ENCODE data around the gene LSM10.

GRCh38 chr1:36382669-36383068, 15.0 kb downstream of the LSM10 start:
- TF ChIP-seq, protein P1, sequence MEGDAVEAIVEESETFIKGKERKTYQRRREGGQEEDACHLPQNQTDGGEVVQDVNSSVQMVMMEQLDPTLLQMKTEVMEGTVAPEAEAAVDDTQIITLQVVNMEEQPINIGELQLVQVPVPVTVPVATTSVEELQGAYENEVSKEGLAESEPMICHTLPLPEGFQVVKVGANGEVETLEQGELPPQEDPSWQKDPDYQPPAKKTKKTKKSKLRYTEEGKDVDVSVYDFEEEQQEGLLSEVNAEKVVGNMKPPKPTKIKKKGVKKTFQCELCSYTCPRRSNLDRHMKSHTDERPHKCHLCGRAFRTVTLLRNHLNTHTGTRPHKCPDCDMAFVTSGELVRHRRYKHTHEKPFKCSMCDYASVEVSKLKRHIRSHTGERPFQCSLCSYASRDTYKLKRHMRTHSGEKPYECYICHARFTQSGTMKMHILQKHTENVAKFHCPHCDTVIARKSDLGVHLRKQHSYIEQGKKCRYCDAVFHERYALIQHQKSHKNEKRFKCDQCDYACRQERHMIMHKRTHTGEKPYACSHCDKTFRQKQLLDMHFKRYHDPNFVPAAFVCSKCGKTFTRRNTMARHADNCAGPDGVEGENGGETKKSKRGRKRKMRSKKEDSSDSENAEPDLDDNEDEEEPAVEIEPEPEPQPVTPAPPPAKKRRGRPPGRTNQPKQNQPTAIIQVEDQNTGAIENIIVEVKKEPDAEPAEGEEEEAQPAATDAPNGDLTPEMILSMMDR (IDR thresholded peaks at IDR 0.05): no peak
- TF ChIP-seq POLR2A (IDR thresholded peaks at IDR 0.05): no peak
